Activated CD4-positive, alpha-beta T cell treated with anti-CD3 and anti-CD28 coated beads for 24 hours (primary cell): Measurements from ENCODE around the gene LHB.

ENCODE experiments used
- DNase-seq, 2 donors: peaks; one replicate each; pipeline ENCODE4 v3.0.0-alpha.2; 2020; ENCODE audit warnings: low read depth in 2 of 2

The LHB gene

DNA sequence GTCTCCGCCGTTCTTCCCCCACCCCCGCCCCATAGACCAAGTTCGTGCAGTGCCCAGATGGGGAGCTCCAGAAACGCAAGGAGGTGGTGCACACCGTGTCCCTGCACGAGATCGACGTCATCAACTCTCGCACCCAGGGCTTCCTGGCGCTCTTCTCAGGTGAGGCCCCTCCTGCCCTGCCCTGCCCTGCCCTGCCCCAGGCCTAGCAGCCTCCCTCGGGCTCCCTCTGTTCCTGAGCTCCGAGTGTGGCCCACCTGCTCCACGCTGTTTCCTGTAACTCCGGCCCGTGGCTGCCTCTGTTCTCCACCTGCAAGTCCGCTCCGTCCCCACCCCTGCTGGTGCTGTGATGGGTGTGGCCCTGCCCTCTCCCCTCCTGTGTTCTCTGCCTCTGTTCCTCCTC is 6.4 kb downstream of the LHB start:
- no peak for DNase-seq

DNA sequence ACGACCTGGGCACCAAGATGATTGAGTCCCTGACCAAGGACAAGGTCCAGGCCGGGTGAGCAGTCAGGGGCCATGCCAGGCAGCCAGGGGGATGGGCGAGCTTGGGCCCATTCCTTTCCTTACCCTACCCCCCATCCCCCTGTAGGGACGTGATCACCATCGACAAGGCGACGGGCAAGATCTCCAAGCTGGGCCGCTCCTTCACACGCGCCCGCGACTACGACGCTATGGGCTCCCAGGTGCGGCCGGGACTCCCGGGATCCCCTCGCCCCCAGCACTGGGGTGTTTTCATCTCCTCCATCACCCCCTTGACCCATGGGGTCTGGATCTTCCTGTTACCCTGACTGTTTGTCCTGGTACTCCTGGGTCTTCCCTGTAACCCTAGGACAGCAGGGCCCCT is 7.1 kb downstream of the LHB start:
- no peak for DNase-seq

DNA sequence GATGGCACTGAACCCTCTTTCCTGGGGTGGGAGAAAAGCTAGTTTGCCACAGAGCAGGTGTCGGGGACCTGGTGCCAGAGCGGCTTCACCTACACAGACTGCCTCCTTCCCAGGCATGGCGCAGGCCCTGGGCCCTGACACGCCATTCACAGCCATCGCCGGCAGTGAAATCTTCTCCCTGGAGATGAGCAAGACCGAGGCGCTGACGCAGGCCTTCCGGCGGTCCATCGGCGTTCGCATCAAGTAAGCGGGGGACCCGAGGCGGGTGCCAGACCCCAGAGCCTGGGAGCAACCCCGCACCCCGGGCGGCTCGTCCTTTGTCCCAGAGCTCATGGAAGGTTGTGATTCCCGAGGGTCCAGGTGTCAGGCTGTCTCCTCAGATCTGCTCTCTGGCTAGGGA is 10.0 kb downstream of the LHB start:
- DNase-seq = no peak

DNA sequence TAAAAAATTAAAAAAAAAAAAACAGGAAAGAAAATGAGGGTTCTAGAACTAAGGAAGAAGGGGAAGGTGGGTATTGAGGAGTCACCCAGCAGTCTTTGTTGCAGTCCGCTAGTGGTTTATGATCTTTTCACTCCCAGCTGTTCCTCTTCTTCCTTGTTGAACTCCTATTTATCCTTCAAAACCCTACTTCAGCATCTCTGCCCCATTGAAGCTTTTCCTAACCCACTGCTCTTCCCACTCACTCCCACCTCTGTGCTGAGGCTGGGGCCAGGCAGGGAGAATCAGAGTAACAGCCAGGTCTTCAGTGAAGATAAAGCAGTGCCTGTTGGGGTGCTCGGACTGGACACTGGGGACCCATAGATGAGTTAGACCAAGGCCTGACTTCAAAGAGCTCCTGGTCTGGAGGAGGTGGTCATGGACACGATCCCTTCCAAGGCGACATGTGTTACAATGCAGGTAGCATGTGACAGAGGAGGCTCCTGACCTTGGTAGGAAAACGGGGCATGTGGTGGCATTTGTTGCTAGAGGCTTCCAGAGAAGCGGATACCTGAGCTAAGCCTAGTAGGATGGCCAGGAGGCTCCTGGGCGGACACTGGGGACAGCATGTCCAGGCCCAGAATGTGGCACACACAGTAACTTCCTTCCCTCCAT is 11.8 kb downstream of the LHB start:
- no peak for DNase-seq

DNA sequence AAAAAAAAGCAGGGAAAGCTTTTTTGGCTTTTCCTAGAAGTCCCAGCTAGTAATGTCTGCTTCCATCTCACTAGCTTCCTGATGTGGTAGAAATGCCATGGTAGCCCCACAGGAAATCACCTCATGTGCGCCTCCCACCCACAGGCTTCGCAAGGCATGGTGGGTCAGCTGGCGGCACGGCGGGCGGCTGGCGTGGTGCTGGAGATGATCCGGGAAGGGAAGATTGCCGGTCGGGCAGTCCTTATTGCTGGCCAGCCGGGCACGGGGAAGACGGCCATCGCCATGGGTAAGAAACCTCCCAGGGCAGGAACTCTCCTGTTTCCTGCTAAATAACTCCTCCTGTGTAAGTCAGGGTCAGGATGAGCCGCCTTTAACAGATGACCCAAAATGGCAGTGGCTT is 12.8 kb downstream of the LHB start:
- DNase-seq = no peak

DNA sequence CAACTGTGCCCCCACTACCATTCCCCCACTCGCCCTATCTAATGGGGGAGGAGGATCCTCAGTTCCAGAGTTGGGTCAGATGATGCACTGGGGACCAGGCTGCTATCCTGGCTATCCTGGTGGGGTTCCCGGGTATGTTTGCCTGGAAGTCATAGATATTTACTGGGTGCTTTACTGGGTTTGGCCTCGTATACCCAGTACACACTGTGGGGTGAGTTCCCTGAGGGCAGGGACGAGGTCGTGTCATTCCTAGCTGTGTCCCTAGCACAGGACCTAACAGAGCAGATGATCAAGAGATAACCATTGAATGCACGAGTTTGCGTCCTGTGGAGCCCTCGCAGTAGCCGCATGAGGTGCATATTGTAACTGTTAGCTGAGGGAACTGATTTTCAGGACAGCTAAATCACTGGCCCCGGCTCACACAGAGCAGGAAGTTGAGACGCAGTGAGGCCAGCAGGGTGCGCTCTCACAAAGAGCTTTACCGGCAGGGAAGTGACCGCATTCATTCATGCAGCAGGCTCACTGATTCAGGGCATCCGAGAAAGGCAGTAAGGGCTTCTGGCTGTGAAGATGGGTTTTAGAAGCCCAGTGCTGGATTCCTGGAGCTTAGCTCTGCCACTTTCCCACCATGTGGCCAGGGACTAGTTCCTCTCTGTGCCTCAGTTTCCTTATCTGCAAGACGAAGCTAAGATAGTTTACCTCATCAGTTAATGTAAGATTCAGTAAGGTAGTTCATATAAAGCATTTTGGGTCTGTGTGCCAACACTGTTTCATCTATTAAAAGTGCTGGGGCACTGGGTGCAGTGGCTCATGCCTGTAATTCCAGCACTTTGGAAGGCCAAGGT is 17.2 kb downstream of the LHB start:
- peak; percentile 59 to 61 for DNase-seq

DNA sequence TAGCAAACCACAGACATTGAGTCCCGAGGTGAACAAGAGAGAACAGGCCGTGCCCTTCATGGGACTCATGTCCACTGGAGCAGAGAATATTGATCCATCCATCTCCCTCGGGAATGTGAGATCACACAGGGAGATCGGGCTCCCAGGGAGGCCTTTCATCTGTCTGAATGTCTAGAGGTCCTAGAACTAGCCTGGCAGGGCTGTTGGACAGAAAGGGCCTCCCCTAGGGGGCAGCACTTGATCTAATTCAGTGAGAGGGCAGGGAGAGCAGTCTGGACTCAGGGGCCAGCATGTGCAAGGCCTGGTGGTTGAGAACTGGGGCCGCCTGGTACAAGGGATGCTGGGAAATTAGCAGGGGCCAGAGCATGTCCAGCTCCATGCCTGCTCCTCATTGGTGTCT is 18.9 kb downstream of the LHB start:
- DNase-seq = peak in 1 of 2 donors; percentile 50

DNA sequence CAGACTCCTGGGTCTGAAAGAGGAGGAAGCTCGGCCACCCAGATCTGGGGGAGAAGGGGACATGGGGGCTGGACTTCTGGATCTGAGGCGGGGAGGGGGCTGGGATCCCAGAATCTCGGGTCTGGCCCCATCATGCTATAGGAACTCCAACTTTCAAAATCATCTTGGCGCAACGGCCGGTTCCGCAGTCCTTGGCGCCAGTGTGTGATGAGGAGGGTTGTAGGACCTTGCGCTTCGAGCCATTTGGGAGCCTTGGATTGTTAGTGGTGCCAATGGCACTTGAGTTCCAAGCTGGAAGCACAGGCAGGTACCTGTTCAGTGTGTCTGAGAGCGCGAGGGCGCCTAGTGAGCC is 22.9 kb downstream of the LHB start:
- DNase-seq = no peak

DNA sequence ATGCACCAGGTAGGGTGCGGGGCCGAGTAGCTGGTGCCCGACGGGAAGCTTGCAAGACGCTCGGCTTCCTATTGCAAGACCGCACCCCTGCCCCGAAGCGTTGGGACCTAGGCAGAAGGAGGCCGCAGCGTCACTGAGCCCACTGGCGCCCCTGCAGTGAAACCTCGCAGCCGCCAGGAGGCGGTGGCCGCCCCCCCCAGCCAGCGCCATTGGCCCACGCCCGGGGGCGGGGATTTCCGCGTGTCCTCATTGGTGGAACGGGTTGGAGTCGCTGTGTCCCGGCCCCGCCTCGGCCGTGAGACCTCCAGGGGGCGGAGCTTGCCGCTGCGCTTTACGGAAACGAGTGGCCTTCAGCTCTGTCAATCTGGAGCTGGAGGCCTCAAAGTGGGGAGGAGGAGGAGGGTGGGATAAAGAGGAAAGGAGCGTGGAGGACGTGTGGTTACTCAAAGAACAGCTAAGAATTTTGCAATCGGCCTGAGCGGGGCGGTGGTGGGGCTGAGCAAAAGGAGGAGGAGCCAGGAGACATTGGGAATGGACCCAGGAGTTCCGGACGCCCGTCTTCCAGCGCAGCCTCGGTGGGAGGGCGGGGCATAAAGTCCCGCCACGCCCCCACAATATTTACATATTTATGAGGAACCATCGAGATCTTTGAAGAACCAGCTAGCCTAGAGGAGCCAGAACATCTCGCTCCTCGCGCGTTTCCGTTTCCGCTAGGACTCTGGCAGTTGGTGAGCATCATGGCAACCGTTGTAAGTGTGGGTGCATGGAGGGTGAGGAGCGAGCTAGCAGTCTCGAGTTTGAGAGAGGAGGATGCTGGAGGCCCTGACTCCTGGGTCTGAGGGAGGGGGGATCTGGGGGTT is 23.5 kb downstream of the LHB start, which contains the start of the genes GYS1 and RUVBL2:
Gene GYS1 (minus strand): TSS at position 135 of the 860 bp plus-strand sequence. CDS start 197 bp downstream, outside the sequence.
Gene RUVBL2 (plus strand): TSS at position 713 of the 860 bp plus-strand sequence. CDS start 25 bp downstream, at position 738.
- DNase-seq = peak; percentile 99

DNA sequence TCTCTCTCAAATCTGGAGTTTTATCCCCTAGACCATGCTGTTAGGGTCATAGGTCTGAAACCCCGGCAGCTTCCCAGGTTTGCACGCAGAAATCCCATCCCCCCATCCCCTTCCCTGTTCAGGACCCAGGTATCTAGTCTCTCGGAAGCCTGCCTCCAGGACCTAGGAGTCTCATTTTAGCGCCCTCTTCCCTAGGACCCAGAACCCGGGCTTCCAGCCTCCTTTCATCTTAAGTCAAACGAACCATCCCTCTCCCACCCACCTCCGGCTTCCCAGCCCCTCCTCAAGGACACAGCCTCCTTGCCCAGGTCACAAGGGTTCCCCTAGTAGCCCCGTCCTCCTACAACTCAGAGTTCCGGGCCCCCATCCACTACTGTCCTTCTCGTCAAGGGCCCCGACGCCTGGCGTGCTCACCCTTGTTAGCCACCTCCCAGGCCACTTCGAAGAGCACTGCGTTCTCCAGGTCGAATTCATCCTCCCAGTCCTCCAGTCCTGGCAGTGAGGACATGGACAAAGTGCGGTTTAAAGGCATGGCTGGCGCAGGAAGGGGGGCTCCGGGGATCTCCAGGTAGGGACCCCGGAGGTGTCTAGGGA is 24.2 kb downstream of the LHB start:
- DNase-seq = no peak

DNA sequence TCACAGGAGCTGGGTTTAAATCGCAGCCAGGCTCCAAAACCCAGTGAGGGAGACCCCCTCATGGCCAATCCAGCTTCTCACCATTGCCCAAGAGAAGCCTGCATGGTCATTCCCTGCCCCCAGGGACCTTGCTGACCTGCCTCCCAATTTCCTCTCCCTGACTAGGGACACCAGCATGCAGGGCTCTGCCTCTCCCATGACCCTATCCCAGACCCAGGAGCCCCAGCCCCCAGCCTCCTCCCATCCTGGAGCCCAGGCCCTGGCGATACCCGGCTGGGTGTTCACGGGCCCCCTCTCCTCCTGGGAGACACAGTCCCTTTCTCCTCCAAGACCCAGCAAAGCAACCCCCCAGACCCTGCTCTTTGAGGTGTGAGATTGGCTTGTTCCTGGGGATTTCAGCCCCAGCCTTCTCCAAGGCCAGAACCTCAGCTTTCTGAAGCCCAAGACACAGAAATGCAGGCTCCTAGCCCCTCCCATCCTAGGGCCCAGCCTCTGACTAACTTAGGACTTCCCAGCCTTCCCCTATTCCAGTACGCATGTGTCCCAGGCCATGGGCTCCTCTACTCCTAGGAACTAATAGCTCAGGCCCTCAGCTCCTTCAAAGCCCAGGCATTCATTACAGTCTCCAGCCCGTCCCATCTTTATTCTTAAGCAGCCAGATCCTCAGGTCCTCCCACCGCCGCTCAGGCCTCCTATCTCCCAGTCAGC is 24.9 kb downstream of the LHB start:
- DNase-seq = no peak

DNA sequence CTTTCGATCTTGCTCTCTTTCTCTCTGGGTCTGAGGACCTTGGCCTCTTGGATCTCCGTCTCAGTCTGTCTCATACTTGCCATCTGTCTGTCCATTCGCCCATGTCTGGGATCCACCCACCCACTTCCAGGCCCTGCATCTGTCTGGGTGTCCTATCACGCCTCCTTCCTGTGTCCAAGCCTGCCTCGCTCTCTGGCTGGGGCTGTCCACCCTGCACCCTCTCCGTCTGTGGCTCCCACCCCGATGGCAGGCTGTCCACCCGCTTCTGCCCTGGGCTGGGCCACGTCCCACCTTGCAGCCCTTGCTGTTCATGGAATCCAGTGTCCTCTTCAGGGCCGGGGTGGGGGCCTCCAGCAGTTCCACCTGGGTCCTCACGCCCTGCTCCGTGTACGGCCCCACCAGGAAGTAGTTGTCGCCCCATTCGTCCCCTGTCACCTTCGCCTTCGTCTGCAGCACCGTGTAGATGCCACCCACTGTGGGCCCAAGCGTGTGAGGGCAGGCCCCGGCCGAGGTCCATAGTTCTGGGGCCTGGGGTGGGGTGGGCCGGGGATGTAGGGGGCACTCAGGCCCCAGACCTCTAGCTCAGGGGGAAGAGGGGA is 25.8 kb downstream of the LHB start:
- DNase-seq = no peak

DNA sequence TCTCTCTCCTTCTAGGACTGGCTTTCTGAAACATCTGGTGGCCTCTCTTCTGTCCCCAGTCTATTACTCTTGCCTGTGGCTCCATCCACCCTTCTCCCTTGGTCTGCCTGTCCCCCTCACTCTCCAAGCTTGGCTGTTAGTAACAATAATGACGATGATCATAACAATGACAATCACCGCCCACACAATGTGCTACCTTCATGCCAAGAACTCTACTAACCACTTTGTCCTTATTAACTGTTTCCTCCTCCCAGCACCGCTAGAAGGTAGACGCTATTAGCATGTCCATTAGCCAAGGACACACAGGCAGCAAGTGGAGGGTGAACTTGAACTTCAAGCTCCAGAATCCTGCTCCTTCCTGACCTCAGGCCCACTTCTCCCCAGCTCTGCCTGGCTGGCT is 26.5 kb downstream of the LHB start:
- DNase-seq = no peak

DNA sequence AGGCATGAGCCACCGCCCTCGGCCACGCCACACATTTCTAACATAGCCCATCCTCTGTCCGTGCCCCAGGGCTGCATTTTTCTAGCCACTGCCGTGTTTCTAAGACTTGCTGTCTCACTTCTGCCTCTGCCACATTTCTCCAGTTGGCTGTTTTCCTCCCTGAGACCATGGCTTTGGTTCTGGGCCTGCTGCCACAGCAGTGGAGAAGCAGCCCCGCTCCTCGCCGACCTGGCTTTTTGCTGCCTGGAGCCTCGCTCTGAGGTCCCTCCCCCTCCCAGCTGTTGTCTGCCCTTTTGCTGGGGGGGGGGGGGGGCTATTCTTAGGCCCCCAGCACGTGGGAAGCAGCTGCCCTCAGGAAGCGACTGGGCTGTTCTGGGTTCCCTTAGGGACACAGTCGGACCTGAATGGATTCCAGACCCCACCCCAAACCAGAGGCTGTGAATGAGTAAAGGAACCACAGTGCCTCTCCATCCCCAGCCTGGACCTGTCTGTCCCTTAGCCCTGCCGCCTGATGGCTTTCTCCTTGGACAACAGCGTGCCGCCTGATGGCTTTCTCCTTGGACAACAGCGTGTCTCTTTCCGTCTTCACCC is 27.1 kb downstream of the LHB start:
- DNase-seq = no peak

DNA sequence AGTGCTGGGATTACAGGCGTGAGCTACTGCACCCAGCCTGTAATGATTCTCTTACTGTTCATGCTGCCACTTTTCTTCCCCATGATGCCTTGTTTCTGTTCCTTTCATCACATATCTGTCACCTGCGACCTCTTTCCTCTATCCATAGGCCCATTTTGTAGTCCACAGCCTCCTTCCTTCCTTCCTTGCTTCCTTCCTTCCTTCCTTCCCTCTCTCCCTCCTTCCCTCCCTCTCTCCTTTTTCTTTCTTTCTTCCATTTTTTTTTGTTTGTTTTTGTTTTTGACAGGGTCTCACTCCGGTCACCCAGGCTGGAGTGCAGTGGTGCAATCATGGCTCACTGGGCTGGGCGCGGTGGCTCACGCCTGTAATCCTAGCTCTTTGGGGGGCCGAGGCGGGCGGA is 28.0 kb downstream of the LHB start:
- no peak for DNase-seq

DNA sequence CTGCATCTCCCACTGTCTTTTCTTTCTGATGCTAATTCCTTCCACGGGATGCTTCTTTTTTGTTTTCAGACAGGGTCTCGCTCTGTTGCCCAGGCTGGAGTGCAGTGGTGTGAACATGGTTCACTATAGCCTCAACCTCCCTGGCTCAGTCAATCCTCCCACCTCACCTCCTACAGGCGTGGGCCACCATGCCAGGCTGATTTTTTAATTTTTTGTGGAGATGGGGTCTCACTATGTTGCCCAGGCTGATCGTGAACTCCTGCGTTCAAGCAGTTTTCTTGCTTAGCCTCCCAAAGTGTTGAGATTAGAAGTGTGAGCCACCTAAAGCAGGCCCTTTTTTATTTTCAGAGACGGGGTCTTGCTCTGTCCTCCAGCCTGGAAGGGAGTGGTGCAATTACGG is 28.6 kb downstream of the LHB start:
- DNase-seq = no peak

DNA sequence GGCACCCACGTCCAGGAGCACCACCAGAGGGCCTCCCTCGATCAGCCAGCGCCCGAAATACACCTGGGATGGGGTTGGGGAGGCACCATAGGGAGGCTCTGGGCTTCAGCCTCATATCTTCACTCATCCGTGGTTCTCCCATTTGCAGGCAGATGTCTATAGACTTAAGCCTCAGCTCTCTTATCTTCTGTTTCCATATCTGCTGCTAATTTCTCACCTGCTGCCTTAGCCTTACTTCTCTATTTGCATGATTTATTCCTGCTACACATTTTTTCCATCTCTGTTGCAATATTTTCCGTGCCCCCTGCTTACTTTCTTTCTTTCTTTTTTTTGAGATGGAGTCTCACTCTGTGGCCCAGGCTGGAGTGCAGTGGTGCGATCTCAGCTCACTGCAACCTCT is 29.6 kb downstream of the LHB start:
- no peak for DNase-seq

DNA sequence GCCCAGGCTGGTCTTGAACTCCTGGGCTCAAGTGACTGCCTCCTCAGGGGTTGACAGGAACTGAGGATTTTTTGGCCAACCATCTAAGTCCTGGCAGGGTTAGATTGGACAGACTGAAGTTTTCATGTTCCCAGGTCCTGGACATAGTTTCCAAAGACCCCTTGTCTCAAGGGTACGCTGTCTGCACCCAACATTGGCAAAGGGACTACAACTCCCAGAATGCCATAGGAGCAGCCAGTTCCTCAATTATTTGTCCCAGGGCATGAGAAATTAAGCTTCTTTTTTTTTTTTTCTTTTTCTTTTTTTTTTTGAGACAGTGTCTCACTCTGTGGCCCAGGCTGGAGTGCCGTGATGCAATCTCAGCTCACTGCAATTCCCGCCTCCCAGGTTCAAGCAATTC is 30.7 kb downstream of the LHB start:
- no peak for DNase-seq

DNA sequence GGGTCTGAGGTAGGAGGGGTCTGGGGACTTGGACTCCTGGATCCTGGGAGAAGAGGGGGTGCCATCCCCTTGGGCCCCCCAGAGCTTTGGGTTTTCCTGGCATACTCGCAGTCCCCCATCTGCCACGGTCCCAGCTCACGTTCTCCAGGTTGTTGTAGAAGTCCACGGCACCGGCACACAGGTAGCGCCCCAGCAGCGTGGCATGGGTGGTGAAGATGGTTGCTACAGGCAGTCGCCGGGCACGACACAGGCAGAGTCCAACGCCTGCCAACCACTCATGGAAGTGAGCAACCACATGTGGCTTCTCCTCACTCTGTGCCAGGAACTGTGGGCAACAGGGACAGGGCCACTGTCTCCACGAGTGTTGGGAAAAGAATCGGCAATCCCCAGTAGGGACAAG is 31.2 kb downstream of the LHB start:
- DNase-seq = no peak

DNA sequence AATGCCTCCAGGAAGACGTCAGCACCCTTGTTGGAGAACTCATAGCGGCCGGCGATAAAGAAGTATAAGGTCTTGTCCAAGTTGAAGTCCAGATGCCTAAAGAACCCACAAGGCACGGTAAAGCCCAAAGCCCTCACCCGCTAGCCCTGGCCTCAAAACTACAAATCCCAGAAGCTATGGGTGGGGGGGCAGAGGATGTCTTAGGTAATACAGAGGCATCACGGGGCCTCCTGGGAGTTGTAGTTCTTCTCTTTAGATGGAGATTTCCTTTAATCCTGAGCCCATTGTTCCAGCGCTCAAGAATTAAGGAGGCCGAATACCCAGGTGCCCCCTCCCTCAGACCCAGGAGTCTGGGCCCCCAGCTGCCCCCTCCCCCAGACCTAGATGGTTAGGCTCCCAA is 34.6 kb downstream of the LHB start:
- DNase-seq = no peak

DNA sequence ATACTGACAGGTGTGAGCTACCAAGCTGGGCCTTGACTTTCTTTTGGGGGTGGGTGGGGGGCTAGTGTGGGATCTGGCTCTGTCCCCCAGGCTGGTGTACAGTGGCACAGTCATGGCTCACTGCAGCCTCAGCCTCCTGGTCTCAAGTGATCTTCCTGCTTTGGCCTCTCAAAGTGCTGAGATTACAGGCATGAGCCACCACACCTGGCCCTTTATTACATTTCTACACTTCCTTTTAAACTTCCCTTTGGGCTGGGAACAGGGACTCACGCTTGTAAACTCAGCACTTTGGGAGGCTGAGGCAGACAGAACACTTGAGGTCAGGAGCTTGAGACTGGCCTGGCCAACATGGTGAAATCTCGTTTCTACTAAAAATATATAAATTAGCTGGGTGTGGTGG is 39.8 kb downstream of the LHB start:
- no peak for DNase-seq
